Nephron progenitor cell (in vitro differentiated cells): ENCODE results near the gene DNAH7.
A peak's percentile ranks its signal among the peaks of the same experiment; 100 is the strongest.

ENCODE experiments used
- DNase-seq: peaks from one replicate; pipeline ENCODE4 v3.0.0; 2021
- H3K27ac Mint-ChIP-seq: 2 replicates; pipeline ENCODE4 v1.8.0; 2021; ENCODE audit warnings: mild to moderate bottlenecking, moderate library complexity, mixed read lengths
- H3K27me3 Mint-ChIP-seq: 2 replicates; pipeline ENCODE4 v1.8.0; 2021; ENCODE audit warnings: mild to moderate bottlenecking, low read depth, mixed read lengths; ENCODE audit not compliant: poor library complexity
- H3K36me3 Mint-ChIP-seq: 2 replicates; pipeline ENCODE4 v1.8.0; 2021; ENCODE audit warnings: low read depth, mixed read lengths
- H3K4me1 Mint-ChIP-seq: 2 replicates; pipeline ENCODE4 v1.8.0; 2021; ENCODE audit warnings: mixed read lengths
- H3K4me3 Mint-ChIP-seq: 2 replicates; pipeline ENCODE4 v1.8.0; 2021; ENCODE audit warnings: mild to moderate bottlenecking, moderate library complexity, mixed read lengths
- H3K9me3 Mint-ChIP-seq: 2 replicates; pipeline ENCODE4 v1.8.0; 2021; ENCODE audit warnings: mild to moderate bottlenecking, moderate library complexity, mixed read lengths
- CTCF ChIP-seq: fragments of 200-600 bp; sonication (generic); IDR thresholded peaks from 2 replicates; pipeline ENCODE4 v1.5.0; 2021; ENCODE audit warnings: antibody characterized with exemption

The DNAH7 gene

GRCh38 chr2:195727106-195727505 is 341.5 kb downstream of the DNAH7 start:
- no peak for DNase-seq
- H3K4me1 Mint-ChIP-seq = peaks cover 8% of the 10 kb centered on the region
- no peak overlapping the region for H3K27ac Mint-ChIP-seq
- no peaks in the 10 kb centered on the region for H3K9me3 Mint-ChIP-seq
- H3K27me3 Mint-ChIP-seq = no peaks in the 10 kb centered on the region
- peaks cover 51% of the 10 kb centered on the region for H3K36me3 Mint-ChIP-seq
- H3K4me3 Mint-ChIP-seq = no peak overlapping the region
- TF ChIP-seq CTCF = no peak

- Mint-ChIP-seq H3K27ac (no peak overlapping the region), H3K4me1 (no peaks in the 10 kb centered on the region), H3K27me3 (no peaks in the 10 kb centered on the region), H3K36me3 (peaks cover 50% of the 10 kb centered on the region), H3K4me3 (no peak overlapping the region), H3K9me3 (no peaks in the 10 kb centered on the region)
- no peak for DNase-seq
- no peak for TF ChIP-seq CTCF
These were observed 346.6 kb downstream of the DNAH7 start for GRCh38 chr2:195722075-195722474.

GRCh38 chr2:195721042-195721441 is 347.6 kb downstream of the DNAH7 start:
- TF ChIP-seq CTCF = no peak
- Mint-ChIP-seq H3K27ac (peak overlapping the region; percentile 0), H3K4me1 (no peaks in the 10 kb centered on the region), H3K36me3 (peaks cover 60% of the 10 kb centered on the region), H3K27me3 (no peaks in the 10 kb centered on the region), H3K9me3 (no peaks in the 10 kb centered on the region), H3K4me3 (no peak overlapping the region)
- no peak for DNase-seq

- peak overlapping the region; percentile 24 for H3K27ac Mint-ChIP-seq
- TF ChIP-seq CTCF = no peak
- DNase-seq = no peak
These were observed 352.2 kb downstream of the DNAH7 start for GRCh38 chr2:195716466-195716865.

GRCh38 chr2:195711478-195711877 is 357.2 kb downstream of the DNAH7 start:
- Mint-ChIP-seq H3K27me3 (no peaks in the 10 kb centered on the region), H3K4me3 (no peak overlapping the region), H3K27ac (peak overlapping the region; percentile 16), H3K4me1 (no peaks in the 10 kb centered on the region), H3K36me3 (peaks cover 76% of the 10 kb centered on the region), H3K9me3 (no peaks in the 10 kb centered on the region)
- DNase-seq = no peak
- no peak for TF ChIP-seq CTCF

More at GRCh38 chr2:195716466-195716865, 352.2 kb downstream of the DNAH7 start:
- H3K4me3 Mint-ChIP-seq = no peak overlapping the region
- no peaks in the 10 kb centered on the region for H3K27me3 Mint-ChIP-seq
- H3K9me3 Mint-ChIP-seq = no peaks in the 10 kb centered on the region
- no peaks in the 10 kb centered on the region for H3K4me1 Mint-ChIP-seq
- peaks cover 78% of the 10 kb centered on the region for H3K36me3 Mint-ChIP-seq

- Mint-ChIP-seq H3K27me3 (no peaks in the 10 kb centered on the region), H3K27ac (peak overlapping the region; percentile 32), H3K4me3 (no peak overlapping the region), H3K4me1 (no peaks in the 10 kb centered on the region), H3K36me3 (peaks cover 66% of the 10 kb centered on the region), H3K9me3 (no peaks in the 10 kb centered on the region)
- TF ChIP-seq CTCF = no peak
- DNase-seq = no peak
These were observed 358.5 kb downstream of the DNAH7 start for GRCh38 chr2:195709901-195710806.
